SK-N-SH (cell line): Measurements from ENCODE around the gene CCKAR. TPM values are rescaled to one million over a fixed set of nuclear protein-coding genes. Genes with fewer than 3 reads are reported as not detected.

Experiments used
- CTCF ChIA-PET: fragments of 300-600, 350-600 bp; formaldehyde crosslinking; extraction: SDS; loops from one replicate; lab custom pipeline; 2021; lab: Yijun Ruan, JAX
- POLR2A ChIA-PET: fragments of 350-600 bp; sonication (Branson Sonifier 250); formaldehyde crosslinking; extraction: SDS; loops from one replicate; lab custom pipeline; 2020; ENCODE audit warnings: antibody characterized with exemption, inconsistent platforms; lab: Yijun Ruan, JAX
- DNase-seq: peaks from one replicate; pipeline ENCODE4 v3.0.0; 2012
- H2AFZ ChIP-seq: fragments of 200-600 bp; sonication (generic); 2 replicates; pipeline ENCODE4 v1.8.1; 2016; ENCODE audit warnings: antibody characterized with exemption, mild to moderate bottlenecking, low read depth
- H3F3A ChIP-seq: fragments of 200-600 bp; sonication (generic); replicated peaks from 2 replicates; pipeline ENCODE3; 2016; ENCODE audit warnings: antibody characterized with exemption, mild to moderate bottlenecking; ENCODE audit not compliant: insufficient read depth
- H3K27ac ChIP-seq, 2 experiments: fragments of 200-500 bp in 1 of 2; fragments of 200-600 bp in 1 of 2; sonication (Bioruptor generic) in 1 of 2; sonication (generic), shearing (Covaris generic) in 1 of 2; 2 replicates each; pipeline versions ENCODE4 v1.5.1 to v1.6.1; 2014 to 2016; ENCODE audit warnings: low read depth in 2 of 2, inconsistent platforms in 1 of 2, low read length in 1 of 2, mild to moderate bottlenecking in 1 of 2, mixed read lengths in 1 of 2
- H3K27me3 ChIP-seq: fragments of 200-600 bp; sonication (generic), shearing (Covaris generic); 2 replicates; pipeline ENCODE4 v1.6.1; 2016; ENCODE audit warnings: mixed run types; ENCODE audit not compliant: insufficient read depth
- H3K36me3 ChIP-seq, 2 experiments: fragments of 200-500 bp in 1 of 2; fragments of 200-600 bp in 1 of 2; sonication (Bioruptor generic) in 1 of 2; sonication (generic) in 1 of 2; replicated peaks in 1 of 2; 2 replicates each; pipeline versions ENCODE3 to v1.5.1; 2014 to 2016; ENCODE audit warnings: low read length in 1 of 2, mild to moderate bottlenecking in 1 of 2; ENCODE audit not compliant: insufficient read depth in 2 of 2, control insufficient read depth in 1 of 2
- H3K4me1 ChIP-seq, 2 experiments: fragments of 200-500 bp in 1 of 2; fragments of 200-600 bp in 1 of 2; sonication (Bioruptor generic) in 1 of 2; sonication (generic), shearing (Covaris generic) in 1 of 2; 2 replicates each; pipeline versions ENCODE4 v1.5.1 to v1.6.1; 2014 to 2016; ENCODE audit warnings: low read depth in 1 of 2, low read length in 1 of 2, mixed run types in 1 of 2; ENCODE audit not compliant: insufficient read depth in 2 of 2, control insufficient read depth in 1 of 2
- H3K4me2 ChIP-seq: fragments of 200-600 bp; sonication (generic), shearing (Covaris generic); 2 replicates; pipeline ENCODE4 v1.6.1; 2017; ENCODE audit warnings: mixed run types
- H3K4me3 ChIP-seq, 2 experiments: fragments of 200-500 bp in 1 of 2; fragments of 200-600 bp in 1 of 2; sonication (Bioruptor generic) in 1 of 2; sonication (generic), shearing (Covaris generic) in 1 of 2; 2 replicates each; pipeline versions ENCODE4 v1.5.1 to v1.8.1; 2014 to 2016; ENCODE audit warnings: low read depth in 2 of 2, inconsistent platforms in 1 of 2, low read length in 1 of 2, mild to moderate bottlenecking in 1 of 2, mixed read lengths in 1 of 2, moderate library complexity in 1 of 2
- H3K79me2 ChIP-seq: fragments of 200-600 bp; sonication (generic); 2 replicates; pipeline ENCODE4 v1.8.1; 2017; ENCODE audit warnings: mild to moderate bottlenecking; ENCODE audit not compliant: insufficient read depth
- H3K9ac ChIP-seq: fragments of 200-600 bp; sonication (generic); 2 replicates; pipeline ENCODE4 v1.6.1; 2017; ENCODE audit warnings: mixed run types
- H3K9me2 ChIP-seq: fragments of 200-600 bp; sonication (generic); 2 replicates; pipeline ENCODE4 v1.6.1; 2017; ENCODE audit warnings: mixed run types
- H3K9me3 ChIP-seq: fragments of 200-600 bp; sonication (generic); 2 replicates; pipeline ENCODE4 v1.6.1; 2017; ENCODE audit warnings: mixed run types, mild to moderate bottlenecking, moderate library complexity
- H4K20me1 ChIP-seq: fragments of 200-600 bp; sonication (generic); 2 replicates; pipeline ENCODE4 v1.6.1; 2017; ENCODE audit warnings: mild to moderate bottlenecking, mixed run types; ENCODE audit not compliant: insufficient read depth
- CHD2 ChIP-seq: fragments of 150-350 bp; IDR thresholded peaks from 2 replicates; pipeline ENCODE4 v1.6.1; 2018; ENCODE audit warnings: low read length; ENCODE audit not compliant: partially characterized antibody
- CTCF ChIP-seq: fragments of 200-600 bp; sonication (generic); IDR thresholded peaks from 2 replicates; pipeline ENCODE4 v1.6.1; 2017; ENCODE audit warnings: antibody characterized with exemption, mild to moderate bottlenecking, moderate library complexity
- FOSL2 ChIP-seq: IDR thresholded peaks from 2 replicates; pipeline ENCODE4 v1.4.0; 2012; ENCODE audit warnings: low read depth, mild to moderate bottlenecking, moderate library complexity, borderline replicate concordance
- FOXJ3 ChIP-seq: sonication (generic); formaldehyde crosslinking; IDR thresholded peaks from 2 replicates; pipeline ENCODE4 v1.5.1; 2020; ENCODE audit warnings: mild to moderate bottlenecking, missing genetic modification reagents
- FOXM1 ChIP-seq: IDR thresholded peaks from 2 replicates; pipeline ENCODE4 v1.4.0; 2012; ENCODE audit warnings: low read depth, mild to moderate bottlenecking
- GATA2 ChIP-seq: sonication (generic); formaldehyde crosslinking; IDR thresholded peaks from 2 replicates; pipeline ENCODE4 v1.5.0; 2020; ENCODE audit warnings: mild to moderate bottlenecking, missing genetic modification reagents
- IRF3 ChIP-seq: fragments of 150-350 bp; IDR thresholded peaks from 2 replicates; pipeline ENCODE4 v1.6.1; 2016; ENCODE audit warnings: mild to moderate bottlenecking, low read depth, low read length
- MAX ChIP-seq: IDR thresholded peaks from 2 replicates; pipeline ENCODE4 v1.4.0; 2012; ENCODE audit warnings: low read depth
- MEF2A ChIP-seq: IDR thresholded peaks from 2 replicates; pipeline ENCODE4 v1.4.0; 2012; ENCODE audit warnings: low read depth, borderline replicate concordance
- NFIC ChIP-seq: IDR thresholded peaks from 2 replicates; pipeline ENCODE4 v1.4.0; 2012; ENCODE audit warnings: borderline replicate concordance
- NRF1 ChIP-seq: IDR thresholded peaks from 2 replicates; pipeline ENCODE4 v1.6.1; 2012; ENCODE audit warnings: low read depth, mild to moderate bottlenecking, low read length
- POLR2AphosphoS5 ChIP-seq: IDR thresholded peaks from 2 replicates; pipeline ENCODE4 v1.6.1; 2012; ENCODE audit warnings: low read depth, low read length
- RAD21 ChIP-seq: IDR thresholded peaks from 2 replicates; pipeline ENCODE4 v1.6.1; 2012; ENCODE audit warnings: mild to moderate bottlenecking, low read length
- REST ChIP-seq: IDR thresholded peaks from 2 replicates; pipeline ENCODE4 v1.6.1; 2012; ENCODE audit warnings: mild to moderate bottlenecking, low read depth, low read length, moderate library complexity
- RFX5 ChIP-seq: IDR thresholded peaks from 2 replicates; pipeline ENCODE4 v1.6.1; 2012; ENCODE audit warnings: mild to moderate bottlenecking, improper control_type of control experiment, low read length
- SIN3A ChIP-seq: IDR thresholded peaks from 2 replicates; pipeline ENCODE4 v1.6.1; 2012; ENCODE audit warnings: low read depth, mild to moderate bottlenecking, low read length, moderate library complexity, borderline replicate concordance
- TAF1 ChIP-seq: IDR thresholded peaks from 2 replicates; pipeline ENCODE4 v1.6.1; 2012; ENCODE audit warnings: low read depth, mild to moderate bottlenecking, low read length, moderate library complexity, borderline replicate concordance
- TEAD4 ChIP-seq: IDR thresholded peaks from 2 replicates; pipeline ENCODE4 v1.4.0; 2012; ENCODE audit warnings: mild to moderate bottlenecking, borderline replicate concordance; ENCODE audit not compliant: insufficient read depth
- USF1 ChIP-seq: IDR thresholded peaks from 2 replicates; pipeline ENCODE4 v1.4.0; 2012; ENCODE audit warnings: low read depth, borderline replicate concordance
- WGBS: methylation state at CpG from one replicate; pipeline ENCODE4 v1.1.6; 2017; ENCODE audit warnings: low lambda C conversion rate; 5-methylcytosine and 5-hydroxymethylcytosine counted together
- polyA plus RNA-seq, 3 experiments: library from polyadenylated mRNA; depleted of rRNA; stranded (reverse); fragments of >200 nt; gene quantifications; 2 replicates each; pipeline ENCODE4 v1.2.3, GENCODE V29; 2012

Gene CCKAR
- polyA plus RNA-seq, 1 of the 3 experiments (the other 2 are of a cell fraction), result not detected

GRCh38 chr4:26478330-26478729 lies 12.0 kb downstream of the CCKAR start:
- H3F3A ChIP-seq, result no peaks in the 10 kb centered on the region
- POLR2A ChIA-PET, result no interaction called here
- no peaks in the 10 kb centered on the region for H3K9me3 ChIP-seq
- no peak overlapping the region for H3K4me3 ChIP-seq
- H3K4me2 ChIP-seq, result no peak overlapping the region
- H3K9me2 ChIP-seq, result no peaks in the 10 kb centered on the region
- no peaks in the 10 kb centered on the region for H3K27me3 ChIP-seq
- H3K9ac ChIP-seq, result no peak overlapping the region
- H3K79me2 ChIP-seq, result no peaks in the 10 kb centered on the region
- no peaks in the 10 kb centered on the region for H3K36me3 ChIP-seq
- no peak overlapping the region for H3K27ac ChIP-seq
- H3K4me1 ChIP-seq, result peaks cover 0 to 2% of the 10 kb centered on the region in 2 experiments; a peak in 1 of 4 replicates
- no peak overlapping the region for H2AFZ ChIP-seq
- CTCF ChIA-PET, result no interaction called here
- no peak for DNase-seq
- TF ChIP-seq POLR2AphosphoS5 (no peak), REST (no peak), GATA2 (CRISPR knock-in tag) (no peak), RFX5 (no peak), SIN3A (no peak), FOXM1 (no peak), TEAD4 (no peak), NRF1 (no peak), IRF3 (no peak), FOSL2 (no peak), NFIC (no peak), RAD21 (no peak), USF1 (no peak), TAF1 (no peak), MAX (no peak), FOXJ3 (CRISPR knock-in tag) (no peak), CHD2 (no peak), MEF2A (no peak), CTCF (no peak)
- TF ChIP-seq, all 33 proteins: peak for 0
- WGBS, result 82% methylated on average over 13 of the region's 13 CpGs
- H4K20me1 ChIP-seq, result no peaks in the 10 kb centered on the region
